GM12878 (cell line): ENCODE measurements around the gene KRTAP10-11. TPM values are rescaled to one million over a fixed set of nuclear protein-coding genes. Genes with fewer than 3 reads are reported as not detected.

Source experiments
- ATAC-seq: fragments of 200-7000 bp; cut with Tn5 transposase; 3 replicates; pipeline ENCODE4 v1.9.1; 2020; ENCODE audit warnings: mild to moderate bottlenecking, moderate library complexity
- BruUV-seq: library from RNA; stranded (reverse); fragments of 400-500 nt; replicated peaks from 2 replicates; lab custom pipeline; 2021; lab: Mats Ljungman, UMichigan
- CTCF ChIA-PET: fragments of 300-600 bp; sonication (Branson Sonifier 250); formaldehyde crosslinking; extraction: SDS; loops from one replicate; lab custom pipeline; 2021; ENCODE audit warnings: inconsistent platforms; lab: Yijun Ruan, JAX
- POLR2A ChIA-PET: fragments of 350-600 bp; formaldehyde crosslinking; extraction: SDS; loops from one replicate; lab custom pipeline; 2021; ENCODE audit warnings: inconsistent platforms; lab: Charles Lee
- RAD21 ChIA-PET: fragments of 300-600 bp; sonication (Branson Sonifier 250); formaldehyde crosslinking; loops from one replicate; lab custom pipeline; 2023; ENCODE audit warnings: antibody characterized with exemption; ENCODE audit not compliant: unreplicated experiment; lab: Charles Lee
- SMC1A ChIA-PET: fragments of 300-600 bp; sonication (Branson Sonifier 250); formaldehyde crosslinking; loops from one replicate; lab custom pipeline; 2023; ENCODE audit not compliant: unreplicated experiment, uncharacterized antibody; lab: Charles Lee
- DNase-seq: peaks from one replicate; pipeline ENCODE4 v3.0.0-alpha.2; 2011; ENCODE audit warnings: low read depth, low spot score
- FAIRE-seq: peaks from 3 replicates; lab custom pipeline; 2011; peaks lifted over from hg19 to GRCh38; lab: Jason Lieb, UNC
- H2AFZ ChIP-seq: 2 replicates; pipeline ENCODE4 v1.6.0; 2011; ENCODE audit warnings: low read depth, low read length, control low read depth; ENCODE audit not compliant: control insufficient read depth
- H3K27ac ChIP-seq: 2 replicates; pipeline ENCODE4 v1.5.1; 2011; ENCODE audit warnings: control low read depth; ENCODE audit not compliant: control insufficient read depth, insufficient read depth
- H3K27me3 ChIP-seq, 2 experiments: replicated peaks in 1 of 2; 2 replicates each; pipeline versions ENCODE4 v1.6.0 to v1.6.1; 2011; ENCODE audit warnings: low read length in 1 of 2; ENCODE audit not compliant: control insufficient read depth in 2 of 2, insufficient read depth in 2 of 2
- H3K36me3 ChIP-seq, 2 experiments: 2 replicates each; pipeline ENCODE4 v1.5.1; 2011; ENCODE audit warnings: low read length in 1 of 2; ENCODE audit not compliant: control insufficient read depth in 2 of 2, insufficient read depth in 2 of 2
- H3K4me1 ChIP-seq: 2 replicates; pipeline ENCODE4 v1.6.1; 2011; ENCODE audit warnings: mild to moderate bottlenecking, low read length, moderate library complexity, mixed read lengths; ENCODE audit not compliant: control insufficient read depth, insufficient read depth
- H3K4me2 ChIP-seq: 2 replicates; pipeline ENCODE4 v1.6.0; 2011; ENCODE audit warnings: control low read depth; ENCODE audit not compliant: control insufficient read depth, insufficient read depth
- H3K4me3 ChIP-seq: fragments of 200-600 bp; sonication (generic); 2 replicates; pipeline ENCODE4 v1.5.1; 2016
- H3K79me2 ChIP-seq: 2 replicates; pipeline ENCODE4 v1.6.0; 2011; ENCODE audit warnings: low read length; ENCODE audit not compliant: control insufficient read depth, insufficient read depth
- H3K9ac ChIP-seq: 2 replicates; pipeline ENCODE4 v1.8.0; 2011; ENCODE audit warnings: low read length, control low read depth, mixed read lengths; ENCODE audit not compliant: control insufficient read depth, insufficient read depth
- H3K9me3 ChIP-seq: replicated peaks from 3 replicates; pipeline ENCODE4 v1.5.1; 2011; ENCODE audit warnings: mild to moderate bottlenecking, low read length; ENCODE audit not compliant: control insufficient read depth, insufficient read depth
- H4K20me1 ChIP-seq: 2 replicates; pipeline ENCODE4 v1.6.0; 2011; ENCODE audit not compliant: control insufficient read depth, insufficient read depth
- BCLAF1 ChIP-seq: fragments of 450-650 bp; IDR thresholded peaks from 2 replicates; pipeline ENCODE4 v1.6.1; 2017; ENCODE audit warnings: antibody characterized with exemption, mild to moderate bottlenecking, moderate library complexity
- CEBPZ ChIP-seq: fragments of 150-350 bp; IDR thresholded peaks from 2 replicates; pipeline ENCODE4 v1.6.1; 2016; ENCODE audit warnings: low read depth, low read length
- DPF2 ChIP-seq: fragments of 450-650 bp; IDR thresholded peaks from 2 replicates; pipeline ENCODE4 v1.6.1; 2017; ENCODE audit warnings: mild to moderate bottlenecking
- IKZF1 ChIP-seq: fragments of 450-650 bp; conservative IDR thresholded peaks from 2 replicates; pipeline ENCODE4 v1.6.1; 2017; ENCODE audit warnings: antibody characterized with exemption, mild to moderate bottlenecking
- MTA2 ChIP-seq: fragments of 450-650 bp; IDR thresholded peaks from 2 replicates; pipeline ENCODE4 v1.6.1; 2016; ENCODE audit warnings: low read depth, mild to moderate bottlenecking, moderate library complexity
- MXI1 ChIP-seq: fragments of 150-350 bp; IDR thresholded peaks from 2 replicates; pipeline ENCODE4 v1.6.1; 2011; ENCODE audit warnings: low read depth, mild to moderate bottlenecking, inconsistent platforms, low read length, improper control_type of control experiment
- NKRF ChIP-seq: fragments of 450-650 bp; conservative IDR thresholded peaks from 2 replicates; pipeline ENCODE4 v1.6.1; 2017; ENCODE audit warnings: mild to moderate bottlenecking, moderate library complexity
- POLR2A ChIP-seq: IDR thresholded peaks from 2 replicates; pipeline ENCODE4 v1.6.1; 2011; ENCODE audit warnings: low read depth, mild to moderate bottlenecking, low read length
- RCOR1 ChIP-seq: conservative IDR thresholded peaks from 2 replicates; pipeline ENCODE4 v1.6.1; 2012; ENCODE audit warnings: low read depth, low read length, improper control_type of control experiment
- SMARCA5 ChIP-seq: fragments of 450-650 bp; IDR thresholded peaks from 2 replicates; pipeline ENCODE4 v1.6.1; 2017; ENCODE audit warnings: mild to moderate bottlenecking
- SUZ12 ChIP-seq: fragments of 200-600 bp; sonication (generic); IDR thresholded peaks from one replicate; pipeline ENCODE4 v1.6.1; 2018; ENCODE audit warnings: antibody characterized with exemption, mild to moderate bottlenecking; ENCODE audit not compliant: unreplicated experiment
- TBL1XR1 ChIP-seq: IDR thresholded peaks from 2 replicates; pipeline ENCODE4 v1.6.1; 2012; ENCODE audit warnings: low read depth, low read length, improper control_type of control experiment
- TCF7 ChIP-seq: IDR thresholded peaks from 2 replicates; pipeline ENCODE4 v1.6.1; 2014; ENCODE audit warnings: antibody characterized with exemption, borderline replicate concordance
- USF2 ChIP-seq: IDR thresholded peaks from 2 replicates; pipeline ENCODE4 v1.6.1; 2011; ENCODE audit warnings: low read depth, low read length, improper control_type of control experiment, borderline replicate concordance
- YY1 ChIP-seq: IDR thresholded peaks from 2 replicates; pipeline ENCODE4 v1.6.1; 2011; ENCODE audit warnings: low read depth, mild to moderate bottlenecking, low read length
- ZNF207 ChIP-seq: fragments of 450-650 bp; IDR thresholded peaks from 2 replicates; pipeline ENCODE4 v1.6.1; 2014; ENCODE audit warnings: antibody characterized with exemption, mild to moderate bottlenecking, borderline replicate concordance
- WGBS: methylation state at CpG from one replicate; pipeline ENCODE4 v1.1.6; 2016; ENCODE audit warnings: low lambda C conversion rate; ENCODE audit not compliant: insufficient replicate concordance, insufficient coverage; ENCODE audit errors: missing lambda C conversion rate; 5-methylcytosine and 5-hydroxymethylcytosine counted together
- in situ Hi-C: fragments of 300-500 bp; cut with MboI; formaldehyde crosslinking; loops from 9 replicates; pipeline ENCODE4 v1.14.3; 2018; ENCODE audit warnings: mixed read lengths
- intact Hi-C: fragments of 100-400 bp; cut with micrococcal nuclease; formaldehyde crosslinking; loops from one replicate; pipeline ENCODE4 v1.14.2; 2022; ENCODE audit not compliant: unreplicated experiment
- polyA plus RNA-seq, 11 experiments: library from polyadenylated mRNA; depleted of rRNA in 4 of 11; unstranded in 6 of 11; stranded (reverse) in 5 of 11; fragments of >200 nt; fragmentation: Nextera tagmentation in 4 of 11; fragmentation: Illumina TruSeq in 1 of 11; extraction: Ambion mirVana in 4 of 11; extraction: Trizol in 1 of 11; gene quantifications; 1 replicate in 1 of 11; 2 replicates in 10 of 11; pipeline versions ENCODE4 v1.2.1 to v1.2.3, GENCODE V29; 2011 to 2016; ENCODE audit warnings: inconsistent platforms in 2 of 11, missing spikeins in 2 of 11, low read depth in 1 of 11
- total RNA-seq, 4 experiments: library from RNA; depleted of rRNA in 3 of 4; stranded (reverse); fragments of >200 nt in 3 of 4; fragmentation: Illumina TruSeq in 1 of 4; extraction: Trizol in 1 of 4; gene quantifications; 2 replicates each; pipeline versions ENCODE4 v1.2.1 to v1.2.3, GENCODE V29; 2013 to 2021

Gene KRTAP10-11
- total and polyA plus RNA-seq, 10 of the 15 experiments (the other 5 are each of a cell fraction or from before 2014, with no cell fraction given), result not detected

DNA sequence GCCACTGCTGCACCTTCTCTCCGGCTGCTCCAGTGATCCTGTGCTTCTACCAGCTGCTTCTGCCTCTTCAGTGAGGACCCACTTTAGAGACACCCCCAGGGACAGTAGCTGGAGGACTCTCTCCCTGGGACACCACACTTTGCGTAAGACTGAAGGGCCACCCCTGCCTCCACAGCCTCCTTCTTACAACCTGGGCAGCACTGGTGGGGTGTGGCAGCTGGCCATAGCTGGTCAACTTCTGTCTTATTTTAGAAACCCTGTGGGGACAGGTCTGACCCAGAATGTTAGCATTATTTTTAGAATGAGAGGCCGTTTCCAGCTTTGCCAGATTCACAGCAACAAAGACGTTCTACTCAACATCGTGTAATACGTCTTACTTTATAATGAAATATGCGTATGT, 20.5 kb upstream of the KRTAP10-11 start:
- in situ Hi-C loops (no loop called here), intact Hi-C loops (no loop called here)
- TF ChIP-seq TBL1XR1 (no peak), YY1 (no peak), USF2 (no peak), TCF7 (no peak), RCOR1 (no peak), SMARCA5 (no peak), BCLAF1 (no peak), MXI1 (no peak), ZNF207 (no peak), CEBPZ (no peak), IKZF1 (no peak), POLR2A (no peak), DPF2 (no peak), SUZ12 (no peak), MTA2 (no peak), NKRF (no peak)
- RAD21 ChIA-PET, result no interaction called here
- no peak overlapping the region for H3K9ac ChIP-seq
- FAIRE-seq, result no peak
- H3K27ac ChIP-seq, result no peak overlapping the region
- POLR2A ChIA-PET, result no interaction called here
- no peaks in the 10 kb centered on the region for H3K4me1 ChIP-seq
- no peak for ATAC-seq
- CTCF ChIA-PET, result no interaction called here
- H3K79me2 ChIP-seq, result no peaks in the 10 kb centered on the region
- H3K4me3 ChIP-seq, result no peak overlapping the region
- H4K20me1 ChIP-seq, result no peaks in the 10 kb centered on the region
- BruUV-seq, result no TSS peak
- WGBS, result 70% methylated on average over 7 of the region's 7 CpGs
- H3K36me3 ChIP-seq, result no peaks in the 10 kb centered on the region
- SMC1A ChIA-PET, result no interaction called here
- H3K27me3 ChIP-seq, result no peaks in the 10 kb centered on the region
- peaks cover 10% of the 10 kb centered on the region; the same call in 1 of the 3 replicates for H3K9me3 ChIP-seq
- no peak for DNase-seq
- H2AFZ ChIP-seq, result no peak overlapping the region
- no peak overlapping the region for H3K4me2 ChIP-seq
